ENCODE data around the gene ADAMTSL4.
A peak's percentile ranks its signal among the peaks of the same experiment; 100 is the strongest.

ADAMTSL4 gene

GRCh38 chr1:150545486-150546032, 3.6 kb upstream of the ADAMTSL4 start:
- Histone ChIP-seq H3K4me3 (ENCODE audit: low read depth, low read length) (no peak overlapping the region), H3K27me3 (ENCODE audit: insufficient read depth, low read depth, severe bottlenecking) (no peaks in the 10 kb centered on the region), H3K36me3 (no peaks in the 10 kb centered on the region), H3K27ac (no peak overlapping the region), H3K9me3 (ENCODE audit: severe bottlenecking) (no peaks in the 10 kb centered on the region)
- TF ChIP-seq CTCF (IDR thresholded peaks at IDR 0.05; ENCODE audit: low read depth, low read length): no peak
- DNase-seq: no peak

GRCh38 chr1:150546294-150546937, 2.8 kb upstream of the ADAMTSL4 start:
- Histone ChIP-seq H3K27me3 (ENCODE audit: insufficient read depth, low read depth, severe bottlenecking) (no peaks in the 10 kb centered on the region), H3K4me3 (ENCODE audit: low read depth, low read length) (no peak overlapping the region), H3K9me3 (ENCODE audit: severe bottlenecking) (no peaks in the 10 kb centered on the region), H3K36me3 (no peaks in the 10 kb centered on the region), H3K27ac (no peak overlapping the region)
- no peak for DNase-seq
- TF ChIP-seq CTCF (IDR thresholded peaks at IDR 0.05; ENCODE audit: low read depth, low read length): no peak

- H3K27ac ChIP-seq: no peak overlapping the region
- H3K4me3 ChIP-seq (ENCODE audit: low read depth, low read length): peak overlapping the region; percentile 40
- H3K9me3 ChIP-seq (ENCODE audit: severe bottlenecking): no peaks in the 10 kb centered on the region
- no peaks in the 10 kb centered on the region for H3K27me3 ChIP-seq (ENCODE audit: insufficient read depth, low read depth, severe bottlenecking)
- no peak for DNase-seq
- H3K36me3 ChIP-seq: no peaks in the 10 kb centered on the region
- TF ChIP-seq CTCF (IDR thresholded peaks at IDR 0.05; ENCODE audit: low read depth, low read length): no peak
These were observed 930 bp upstream of the ADAMTSL4 start for GRCh38 chr1:150548324-150548631.

- H3K36me3 ChIP-seq: no peaks in the 10 kb centered on the region
- no peaks in the 10 kb centered on the region for H3K9me3 ChIP-seq (ENCODE audit: severe bottlenecking)
- H3K27me3 ChIP-seq (ENCODE audit: insufficient read depth, low read depth, severe bottlenecking): no peaks in the 10 kb centered on the region
- H3K27ac ChIP-seq: no peak overlapping the region
- H3K4me3 ChIP-seq (ENCODE audit: low read depth, low read length): no peak overlapping the region
- no peak for TF ChIP-seq CTCF (IDR thresholded peaks at IDR 0.05; ENCODE audit: low read depth, low read length)
- no peak for DNase-seq
These were observed 451 bp downstream of the ADAMTSL4 start for GRCh38 chr1:150549496-150550221.

GRCh38 chr1:150550222-150551050, 1.2 kb downstream of the ADAMTSL4 start:
- no peak overlapping the region for H3K27ac ChIP-seq
- no peak overlapping the region for H3K4me3 ChIP-seq (ENCODE audit: low read depth, low read length)
- no peak for DNase-seq
- no peak for TF ChIP-seq CTCF (IDR thresholded peaks at IDR 0.05; ENCODE audit: low read depth, low read length)
- no peaks in the 10 kb centered on the region for H3K36me3 ChIP-seq
- H3K27me3 ChIP-seq (ENCODE audit: insufficient read depth, low read depth, severe bottlenecking): no peaks in the 10 kb centered on the region
- no peaks in the 10 kb centered on the region for H3K9me3 ChIP-seq (ENCODE audit: severe bottlenecking)
